SK-N-SH (cell line): ENCODE measurements around the gene SPINK1.

Source experiments
- EZH2phosphoT487 ChIP-seq: fragments of 200-600 bp; sonication (generic); IDR thresholded peaks from 2 replicates; pipeline ENCODE4 v1.6.1; 2017; ENCODE audit warnings: low read depth, mixed run types, mild to moderate bottlenecking, antibody characterized with exemption, moderate library complexity, borderline replicate concordance
- TF ChIP-seq, protein P1 (sequence below): fragments of 200-600 bp; sonication (generic); IDR thresholded peaks from 2 replicates; pipeline ENCODE4 v1.6.1; 2017; ENCODE audit warnings: antibody characterized with exemption, mild to moderate bottlenecking, moderate library complexity

- TF ChIP-seq EZH2phosphoT487: no peak
- TF ChIP-seq, protein P1, sequence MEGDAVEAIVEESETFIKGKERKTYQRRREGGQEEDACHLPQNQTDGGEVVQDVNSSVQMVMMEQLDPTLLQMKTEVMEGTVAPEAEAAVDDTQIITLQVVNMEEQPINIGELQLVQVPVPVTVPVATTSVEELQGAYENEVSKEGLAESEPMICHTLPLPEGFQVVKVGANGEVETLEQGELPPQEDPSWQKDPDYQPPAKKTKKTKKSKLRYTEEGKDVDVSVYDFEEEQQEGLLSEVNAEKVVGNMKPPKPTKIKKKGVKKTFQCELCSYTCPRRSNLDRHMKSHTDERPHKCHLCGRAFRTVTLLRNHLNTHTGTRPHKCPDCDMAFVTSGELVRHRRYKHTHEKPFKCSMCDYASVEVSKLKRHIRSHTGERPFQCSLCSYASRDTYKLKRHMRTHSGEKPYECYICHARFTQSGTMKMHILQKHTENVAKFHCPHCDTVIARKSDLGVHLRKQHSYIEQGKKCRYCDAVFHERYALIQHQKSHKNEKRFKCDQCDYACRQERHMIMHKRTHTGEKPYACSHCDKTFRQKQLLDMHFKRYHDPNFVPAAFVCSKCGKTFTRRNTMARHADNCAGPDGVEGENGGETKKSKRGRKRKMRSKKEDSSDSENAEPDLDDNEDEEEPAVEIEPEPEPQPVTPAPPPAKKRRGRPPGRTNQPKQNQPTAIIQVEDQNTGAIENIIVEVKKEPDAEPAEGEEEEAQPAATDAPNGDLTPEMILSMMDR: no peak
Observed at GRCh38 chr5:147800491-147800890, 31.0 kb downstream of the SPINK1 start.
